HepG2 (cell line): Measurements from ENCODE around the gene THOC7. TPM values are rescaled to one million over a fixed set of nuclear protein-coding genes. Genes with fewer than 3 reads are reported as not detected.

Experiments
- ATAC-seq: fragments of 200-7000 bp; cut with Tn5 transposase; 3 replicates; pipeline ENCODE4 v1.9.1; 2020; ENCODE audit warnings: mild to moderate bottlenecking, moderate library complexity
- BruUV-seq: library from RNA; stranded (reverse); fragments of 400-500 nt; replicated peaks from 2 replicates; lab custom pipeline; 2021; lab: Mats Ljungman, UMichigan
- CTCF ChIA-PET: fragments of 300-600 bp; formaldehyde crosslinking; extraction: SDS; loops from one replicate; lab custom pipeline; 2021; ENCODE audit warnings: low total read pairs, inconsistent platforms, low intra/inter-chr PET ratio; lab: Yijun Ruan, JAX
- POLR2A ChIA-PET: fragments of 350-600 bp; sonication (Branson Sonifier 250); formaldehyde crosslinking; loops from one replicate; lab custom pipeline; 2020; ENCODE audit warnings: antibody characterized with exemption, inconsistent platforms; lab: Yijun Ruan, JAX
- DNase-seq: peaks from one replicate; pipeline ENCODE4 v3.0.0-alpha.2; 2015; ENCODE audit warnings: low spot score
- FAIRE-seq: peaks from 3 replicates; lab custom pipeline; 2011; peaks lifted over from hg19 to GRCh38; lab: Jason Lieb, UNC
- H2AFZ ChIP-seq: one replicate; pipeline ENCODE4 v1.6.1; 2011; ENCODE audit warnings: low read length, inconsistent platforms
- H3K27ac ChIP-seq: fragments of 300-600 bp; 3 replicates; pipeline ENCODE4 v1.8.0; 2011; ENCODE audit warnings: mixed run types, mild to moderate bottlenecking, mixed read lengths, low read length, inconsistent platforms; ENCODE audit not compliant: insufficient read depth; ENCODE audit errors: extremely low read length
- H3K27me3 ChIP-seq, 2 experiments: fragments of 200-600 bp in 1 of 2; 2 replicates in 1 of 2; 3 replicates in 1 of 2; pipeline versions ENCODE4 v1.6.0 to v1.8.0; 2011; ENCODE audit warnings: low read length in 2 of 2, mild to moderate bottlenecking in 2 of 2, moderate library complexity in 2 of 2, inconsistent platforms in 1 of 2; ENCODE audit not compliant: insufficient read depth in 2 of 2, control insufficient read depth in 1 of 2
- H3K36me3 ChIP-seq, 2 experiments: fragments of 200-600 bp in 1 of 2; replicated peaks in 1 of 2; 2 replicates in 1 of 2; 3 replicates in 1 of 2; pipeline versions ENCODE4 v1.5.1 to v1.8.0; 2011; ENCODE audit warnings: low read length in 2 of 2, inconsistent platforms in 1 of 2; ENCODE audit not compliant: insufficient read depth in 2 of 2, control insufficient read depth in 1 of 2
- H3K4me1 ChIP-seq: 2 replicates; pipeline ENCODE4 v1.5.1; 2012; ENCODE audit warnings: low read length, inconsistent platforms; ENCODE audit not compliant: insufficient read depth
- H3K4me2 ChIP-seq: 2 replicates; pipeline ENCODE4 v1.6.0; 2011; ENCODE audit warnings: low read depth, low read length, inconsistent platforms
- H3K4me3 ChIP-seq, 3 experiments: fragments of 200-600 bp in 1 of 3; sonication (generic), shearing (Covaris generic) in 1 of 3; replicated peaks in 1 of 3; 2 replicates each; pipeline ENCODE4 v1.5.1; 2011 to 2016; ENCODE audit warnings: low read length in 3 of 3, inconsistent platforms in 2 of 3, low read depth in 2 of 3, mild to moderate bottlenecking in 2 of 3, control low read depth in 1 of 3, mixed read lengths in 1 of 3; ENCODE audit not compliant: insufficient read depth in 1 of 3
- H3K79me2 ChIP-seq: one replicate; pipeline ENCODE4 v1.6.1; 2011; ENCODE audit warnings: low read length, inconsistent platforms; ENCODE audit not compliant: insufficient read depth
- H3K9ac ChIP-seq: 2 replicates; pipeline ENCODE4 v1.6.0; 2011; ENCODE audit warnings: mild to moderate bottlenecking, low read depth, low read length, inconsistent platforms; ENCODE audit not compliant: insufficient read depth
- H3K9me3 ChIP-seq: 2 replicates; pipeline ENCODE4 v1.5.1; 2012; ENCODE audit warnings: mild to moderate bottlenecking, low read length
- H4K20me1 ChIP-seq: 2 replicates; pipeline ENCODE4 v1.6.0; 2011; ENCODE audit warnings: inconsistent platforms, mild to moderate bottlenecking, low read length, moderate library complexity; ENCODE audit not compliant: insufficient read depth
- ATF5 ChIP-seq: sonication (generic); formaldehyde crosslinking; IDR thresholded peaks from 2 replicates; pipeline ENCODE4 v1.4.0; 2020; ENCODE audit warnings: mild to moderate bottlenecking, low read depth, missing genetic modification reagents
- FOSL1 ChIP-seq: sonication (generic); formaldehyde crosslinking; IDR thresholded peaks from 2 replicates; pipeline ENCODE4 v1.9.0; 2021; ENCODE audit warnings: missing genetic modification reagents, borderline replicate concordance
- HIC2 ChIP-seq: sonication (generic); formaldehyde crosslinking; IDR thresholded peaks from 2 replicates; pipeline ENCODE4 v1.9.0; 2022; ENCODE audit warnings: low read depth, missing genetic modification reagents
- HNRNPH1 ChIP-seq: fragments of 200-400 bp; formaldehyde crosslinking; optimal IDR thresholded peaks from 2 replicates; pipeline ENCODE3; 2017; ENCODE audit warnings: mild to moderate bottlenecking, low read depth, low read length
- KLF12 ChIP-seq: sonication (generic); formaldehyde crosslinking; IDR thresholded peaks from 2 replicates; pipeline ENCODE4 v1.4.0; 2020; ENCODE audit warnings: missing genetic modification reagents, borderline replicate concordance
- NCOA1 ChIP-seq: sonication (generic); formaldehyde crosslinking; IDR thresholded peaks from 2 replicates; pipeline ENCODE4 v1.9.0; 2021; ENCODE audit warnings: missing genetic modification reagents
- NFRKB ChIP-seq: fragments of 450-650 bp; IDR thresholded peaks from 2 replicates; pipeline ENCODE4 v1.6.1; 2017
- RBM22 ChIP-seq: fragments of 200-400 bp; formaldehyde crosslinking; optimal IDR thresholded peaks from 2 replicates; pipeline ENCODE3; 2017; ENCODE audit warnings: mild to moderate bottlenecking, low read length, moderate library complexity
- REXO4 ChIP-seq: sonication (generic); formaldehyde crosslinking; IDR thresholded peaks from 2 replicates; pipeline ENCODE4 v1.8.0; 2022; ENCODE audit warnings: missing genetic modification reagents, mild to moderate bottlenecking, borderline replicate concordance
- ZBTB20 ChIP-seq: sonication (generic); formaldehyde crosslinking; IDR thresholded peaks from 2 replicates; pipeline ENCODE4 v1.8.1; 2023; ENCODE audit warnings: missing genetic modification reagents, low read depth, mild to moderate bottlenecking, borderline replicate concordance
- ZNF446 ChIP-seq: sonication (generic); formaldehyde crosslinking; IDR thresholded peaks from 2 replicates; pipeline ENCODE4 v1.5.0; 2020; ENCODE audit warnings: mild to moderate bottlenecking, missing genetic modification reagents
- ZNF713 ChIP-seq: sonication (generic); formaldehyde crosslinking; IDR thresholded peaks from 2 replicates; pipeline ENCODE4 v1.4.0; 2020; ENCODE audit warnings: mild to moderate bottlenecking, missing genetic modification reagents
- WGBS: methylation state at CpG from one replicate; pipeline ENCODE4 v1.1.6; 2017; ENCODE audit warnings: low lambda C conversion rate; 5-methylcytosine and 5-hydroxymethylcytosine counted together
- in situ Hi-C: cut with HindIII; loops from 2 replicates; pipeline ENCODE4 v1.10.0; 2017; ENCODE audit warnings: low pct_unique_long_range_greater_than_20kb; ENCODE audit not compliant: extremely low pct_ligation_motif_present
- intact Hi-C: fragments of 100-400 bp; cut with micrococcal nuclease; formaldehyde crosslinking; loops from one replicate; pipeline ENCODE4 v1.10.0; 2022; ENCODE audit not compliant: unreplicated experiment
- polyA plus RNA-seq, 8 experiments: library from polyadenylated mRNA; depleted of rRNA in 3 of 8; stranded (reverse) in 7 of 8; unstranded in 1 of 8; fragments of >200 nt; fragmentation: Illumina TruSeq in 4 of 8; extraction: Trizol in 4 of 8; gene quantifications; 2 replicates each; pipeline versions ENCODE4 v1.2.1 to v1.2.3, GENCODE V29; 2011 to 2016; ENCODE audit warnings: low read depth in 4 of 8, missing spikeins in 1 of 8, mixed read lengths in 1 of 8; ENCODE audit not compliant: insufficient read depth in 1 of 8
- total RNA-seq, 5 experiments: library from RNA; depleted of rRNA; stranded (reverse); fragments of >200 nt; fragmentation: Illumina TruSeq; extraction: Trizol; gene quantifications; 2 replicates each; pipeline ENCODE4 v1.2.3, GENCODE V29; 2016; ENCODE audit warnings: low read depth in 1 of 5

Gene THOC7
- total and polyA plus RNA-seq, 2 of the 13 experiments (the other 11 are each of a cell fraction or from before 2014, with no cell fraction given) = 32.8 to 63.5 TPM

DNA sequence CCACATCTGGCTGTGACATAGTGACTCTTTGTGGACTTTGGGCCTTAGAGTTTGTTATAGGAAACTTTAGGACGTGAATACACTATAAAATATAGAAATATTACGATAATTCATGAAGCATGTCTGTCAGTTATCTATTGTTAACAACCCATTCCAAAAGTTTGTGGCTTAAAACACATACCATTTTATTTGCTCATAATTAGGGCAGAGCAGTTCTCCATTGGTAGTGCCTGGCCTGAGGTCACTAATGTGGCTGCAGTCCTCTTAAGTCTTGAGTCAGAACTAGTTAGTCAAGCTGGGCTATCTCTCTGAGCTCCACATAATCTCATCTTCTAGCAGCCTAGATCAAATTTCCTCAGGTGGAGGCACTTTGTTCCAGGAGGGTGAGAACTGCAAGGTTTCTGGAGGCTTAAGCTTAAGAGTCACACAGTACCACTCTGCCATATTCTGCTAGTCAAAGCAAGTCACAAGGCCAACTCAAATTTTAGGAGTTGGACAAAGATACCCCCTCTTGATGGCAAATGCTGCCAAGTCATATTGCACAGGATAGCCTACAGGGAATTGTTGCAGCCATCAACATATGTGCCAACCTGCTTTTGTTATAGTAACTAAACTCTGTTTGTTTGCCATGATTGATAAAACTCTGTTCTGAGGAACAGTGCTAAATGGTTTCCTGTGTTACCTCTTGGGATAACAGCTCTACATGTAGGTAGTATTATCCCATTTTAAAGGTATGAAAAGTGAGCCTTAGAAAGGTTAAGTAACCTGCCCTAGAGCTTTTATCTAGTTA lies 8.7 kb upstream of the THOC7 start:
- CTCF ChIA-PET = no interaction called here
- no peak overlapping the region for H3K4me3 ChIP-seq
- intact Hi-C loops = no loop called here
- H3K4me2 ChIP-seq = no peak overlapping the region
- 93% methylated on average over 2 of the region's 2 CpGs for WGBS
- H4K20me1 ChIP-seq = peaks cover 2% of the 10 kb centered on the region; the same call in 1 of the 2 replicates
- no peak overlapping the region for H2AFZ ChIP-seq
- H3K36me3 ChIP-seq = no peaks in the 10 kb centered on the region
- H3K9me3 ChIP-seq = no peaks in the 10 kb centered on the region
- POLR2A ChIA-PET = no interaction called here
- in situ Hi-C loops = no loop called here
- peaks cover 28% of the 10 kb centered on the region for H3K4me1 ChIP-seq
- H3K27ac ChIP-seq = no peak overlapping the region
- BruUV-seq = no TSS peak
- no peak for FAIRE-seq
- TF ChIP-seq ATF5 (no peak), KLF12 (CRISPR knock-in tag) (no peak), ZBTB20 (CRISPR knock-in tag) (no peak), RBM22 (no peak), ZNF713 (CRISPR knock-in tag) (no peak), FOSL1 (CRISPR knock-in tag) (no peak), NCOA1 (CRISPR knock-in tag) (no peak), ZNF446 (CRISPR knock-in tag) (no peak), NFRKB (no peak), HIC2 (CRISPR knock-in tag) (no peak), HNRNPH1 (no peak), REXO4 (no peak)
- no peak for DNase-seq
- H3K79me2 ChIP-seq = peaks cover 40% of the 10 kb centered on the region
- no peaks in the 10 kb centered on the region for H3K27me3 ChIP-seq
- no peak for ATAC-seq
- H3K9ac ChIP-seq = no peak overlapping the region
